HepG2 (cell line): ENCODE data around the gene NCOA5. TPM values are rescaled to one million over a fixed set of nuclear protein-coding genes. Genes with fewer than 3 reads are reported as not detected.

Experiments used
- BORCS8-MEF2B ChIP-seq: sonication (generic); formaldehyde crosslinking; IDR thresholded peaks from 2 replicates; pipeline ENCODE4 v1.8.0; 2022; ENCODE audit warnings: mild to moderate bottlenecking, missing genetic modification reagents
- CREB1 ChIP-seq, 2 experiments: fragments of 450-650 bp in 1 of 2; IDR thresholded peaks; 2 replicates each; pipeline ENCODE4 v1.6.1; 2016 to 2017; ENCODE audit warnings: control low read depth in 1 of 2, mild to moderate bottlenecking in 1 of 2, missing compliant biosample characterization in 1 of 2, missing genetic modification characterization in 1 of 2
- GATAD1 ChIP-seq: IDR thresholded peaks from 2 replicates; pipeline ENCODE4 v1.6.1; 2016; ENCODE audit warnings: missing genetic modification reagents, missing compliant biosample characterization
- HNRNPH1 ChIP-seq: fragments of 200-400 bp; formaldehyde crosslinking; optimal IDR thresholded peaks from 2 replicates; pipeline ENCODE3; 2017; ENCODE audit warnings: mild to moderate bottlenecking, low read depth, low read length
- HNRNPK ChIP-seq: fragments of 200-400 bp; formaldehyde crosslinking; IDR thresholded peaks from 2 replicates; pipeline ENCODE4 v1.6.1; 2018; ENCODE audit warnings: low read length, low read depth, moderate library complexity, mild to moderate bottlenecking; ENCODE audit not compliant: poor library complexity, severe bottlenecking
- IKZF4 ChIP-seq: sonication (generic); formaldehyde crosslinking; IDR thresholded peaks from 2 replicates; pipeline ENCODE4 v1.5.1; 2020; ENCODE audit warnings: borderline replicate concordance, mild to moderate bottlenecking, low read depth, missing genetic modification reagents; ENCODE audit errors: not compliant biosample characterization
- KDM3A ChIP-seq: IDR thresholded peaks from 2 replicates; pipeline ENCODE4 v1.6.1; 2018; ENCODE audit warnings: low read depth, missing compliant biosample characterization
- NFIB ChIP-seq: sonication (generic); formaldehyde crosslinking; IDR thresholded peaks from 2 replicates; pipeline ENCODE4 v1.9.0; 2021; ENCODE audit warnings: missing genetic modification reagents, mild to moderate bottlenecking, borderline replicate concordance
- NFYC ChIP-seq: IDR thresholded peaks from 2 replicates; pipeline ENCODE4 v1.6.1; 2016; ENCODE audit warnings: missing genetic modification reagents, missing compliant biosample characterization
- NR3C1 ChIP-seq: sonication (generic); formaldehyde crosslinking; IDR thresholded peaks from 2 replicates; pipeline ENCODE4 v1.4.0; 2020; ENCODE audit warnings: missing genetic modification reagents
- SNRNP70 ChIP-seq: fragments of 200-400 bp; formaldehyde crosslinking; IDR thresholded peaks from 2 replicates; pipeline ENCODE4 v1.6.1; 2017; ENCODE audit warnings: mild to moderate bottlenecking, low read depth, low read length, moderate library complexity
- THYN1 ChIP-seq: sonication (generic); formaldehyde crosslinking; IDR thresholded peaks from 2 replicates; pipeline ENCODE4 v1.8.1; 2023; ENCODE audit warnings: low read depth, mild to moderate bottlenecking, moderate library complexity, missing genetic modification reagents, borderline replicate concordance
- ZFP82 ChIP-seq: sonication (generic); formaldehyde crosslinking; IDR thresholded peaks from 2 replicates; pipeline ENCODE4 v1.5.1; 2020; ENCODE audit warnings: mild to moderate bottlenecking, missing genetic modification reagents, borderline replicate concordance
- ZNF121 ChIP-seq: sonication (generic); formaldehyde crosslinking; IDR thresholded peaks from 2 replicates; pipeline ENCODE4 v1.5.0; 2020; ENCODE audit warnings: mild to moderate bottlenecking, missing genetic modification reagents
- ZNF251 ChIP-seq: sonication (generic); formaldehyde crosslinking; IDR thresholded peaks from 2 replicates; pipeline ENCODE4 v1.9.0; 2021; ENCODE audit warnings: mild to moderate bottlenecking, missing genetic modification reagents
- ZNF331 ChIP-seq: sonication (generic); formaldehyde crosslinking; IDR thresholded peaks from 2 replicates; pipeline ENCODE4 v1.4.0; 2020; ENCODE audit warnings: missing genetic modification reagents
- ZNF354B ChIP-seq: sonication (generic); formaldehyde crosslinking; IDR thresholded peaks from 2 replicates; pipeline ENCODE4 v1.8.0; 2022; ENCODE audit warnings: mild to moderate bottlenecking, missing genetic modification reagents
- ZNF644 ChIP-seq: IDR thresholded peaks from 2 replicates; pipeline ENCODE4 v1.6.1; 2016; ENCODE audit warnings: low read depth
- ZNF777 ChIP-seq: sonication (generic); formaldehyde crosslinking; IDR thresholded peaks from 2 replicates; pipeline ENCODE4 v1.4.0; 2020; ENCODE audit warnings: missing genetic modification reagents
- polyA plus RNA-seq, 8 experiments: library from polyadenylated mRNA; depleted of rRNA in 3 of 8; stranded (reverse) in 7 of 8; unstranded in 1 of 8; fragments of >200 nt; fragmentation: Illumina TruSeq in 4 of 8; extraction: Trizol in 4 of 8; gene quantifications; 2 replicates each; pipeline versions ENCODE4 v1.2.1 to v1.2.3, GENCODE V29; 2011 to 2016; ENCODE audit warnings: low read depth in 4 of 8, missing spikeins in 1 of 8, mixed read lengths in 1 of 8; ENCODE audit not compliant: insufficient read depth in 1 of 8
- total RNA-seq, 5 experiments: library from RNA; depleted of rRNA; stranded (reverse); fragments of >200 nt; fragmentation: Illumina TruSeq; extraction: Trizol; gene quantifications; 2 replicates each; pipeline ENCODE4 v1.2.3, GENCODE V29; 2016; ENCODE audit warnings: low read depth in 1 of 5
- TF ChIP-seq, protein P1 (sequence below): IDR thresholded peaks from 2 replicates; pipeline ENCODE4 v1.4.0; 2020; ENCODE audit warnings: mild to moderate bottlenecking, missing genetic modification reagents
- TF ChIP-seq, protein P2 (sequence below): sonication (generic); formaldehyde crosslinking; IDR thresholded peaks from 2 replicates; pipeline ENCODE4 v1.5.0; 2020; ENCODE audit warnings: mild to moderate bottlenecking, missing genetic modification reagents, borderline replicate concordance
- TF ChIP-seq, protein P3 (sequence below): IDR thresholded peaks from 2 replicates; pipeline ENCODE4 v1.6.1; 2016; ENCODE audit warnings: control low read depth

Gene NCOA5
- total and polyA plus RNA-seq, 2 of the 13 experiments (the other 11 are each of a cell fraction or from before 2014, with no cell fraction given) = 16.5 to 28.4 TPM

DNA sequence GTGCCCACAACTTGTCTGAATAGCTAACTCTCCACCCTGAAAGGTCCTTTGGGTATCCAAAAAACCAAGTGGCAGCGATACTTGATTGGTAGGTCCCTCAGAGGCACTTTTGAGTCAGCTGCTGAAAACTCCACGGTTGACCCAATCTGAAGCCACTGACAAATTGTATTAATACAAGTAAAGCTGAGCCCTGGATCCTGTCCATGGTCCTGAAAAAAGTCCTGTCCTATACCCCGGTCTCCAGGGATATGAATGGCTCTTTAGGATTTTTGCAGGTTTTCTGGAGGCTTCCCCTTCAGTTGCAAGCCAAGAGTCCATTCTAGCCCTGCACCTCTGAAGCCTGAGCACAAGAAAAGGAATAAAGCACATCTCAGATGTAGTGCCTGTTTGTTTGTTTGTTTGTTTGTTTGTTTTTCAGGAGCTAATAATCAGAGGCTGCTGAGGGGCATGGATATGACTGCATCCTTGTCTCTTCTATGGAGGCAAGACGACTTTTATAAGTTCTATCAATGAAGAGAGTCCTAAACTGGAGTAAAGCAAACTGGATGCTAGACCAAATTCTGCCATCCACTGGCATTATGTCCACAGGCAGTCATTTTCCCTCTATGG, 62.4 kb downstream of the NCOA5 start (continued):
- no peak for TF ChIP-seq ZNF121
- no peak for TF ChIP-seq THYN1 (CRISPR knock-in tag)
- no peak for TF ChIP-seq SNRNP70
- TF ChIP-seq KDM3A (CRISPR knock-in tag) = no peak
- no peak for TF ChIP-seq GATAD1
- TF ChIP-seq, protein P1, sequence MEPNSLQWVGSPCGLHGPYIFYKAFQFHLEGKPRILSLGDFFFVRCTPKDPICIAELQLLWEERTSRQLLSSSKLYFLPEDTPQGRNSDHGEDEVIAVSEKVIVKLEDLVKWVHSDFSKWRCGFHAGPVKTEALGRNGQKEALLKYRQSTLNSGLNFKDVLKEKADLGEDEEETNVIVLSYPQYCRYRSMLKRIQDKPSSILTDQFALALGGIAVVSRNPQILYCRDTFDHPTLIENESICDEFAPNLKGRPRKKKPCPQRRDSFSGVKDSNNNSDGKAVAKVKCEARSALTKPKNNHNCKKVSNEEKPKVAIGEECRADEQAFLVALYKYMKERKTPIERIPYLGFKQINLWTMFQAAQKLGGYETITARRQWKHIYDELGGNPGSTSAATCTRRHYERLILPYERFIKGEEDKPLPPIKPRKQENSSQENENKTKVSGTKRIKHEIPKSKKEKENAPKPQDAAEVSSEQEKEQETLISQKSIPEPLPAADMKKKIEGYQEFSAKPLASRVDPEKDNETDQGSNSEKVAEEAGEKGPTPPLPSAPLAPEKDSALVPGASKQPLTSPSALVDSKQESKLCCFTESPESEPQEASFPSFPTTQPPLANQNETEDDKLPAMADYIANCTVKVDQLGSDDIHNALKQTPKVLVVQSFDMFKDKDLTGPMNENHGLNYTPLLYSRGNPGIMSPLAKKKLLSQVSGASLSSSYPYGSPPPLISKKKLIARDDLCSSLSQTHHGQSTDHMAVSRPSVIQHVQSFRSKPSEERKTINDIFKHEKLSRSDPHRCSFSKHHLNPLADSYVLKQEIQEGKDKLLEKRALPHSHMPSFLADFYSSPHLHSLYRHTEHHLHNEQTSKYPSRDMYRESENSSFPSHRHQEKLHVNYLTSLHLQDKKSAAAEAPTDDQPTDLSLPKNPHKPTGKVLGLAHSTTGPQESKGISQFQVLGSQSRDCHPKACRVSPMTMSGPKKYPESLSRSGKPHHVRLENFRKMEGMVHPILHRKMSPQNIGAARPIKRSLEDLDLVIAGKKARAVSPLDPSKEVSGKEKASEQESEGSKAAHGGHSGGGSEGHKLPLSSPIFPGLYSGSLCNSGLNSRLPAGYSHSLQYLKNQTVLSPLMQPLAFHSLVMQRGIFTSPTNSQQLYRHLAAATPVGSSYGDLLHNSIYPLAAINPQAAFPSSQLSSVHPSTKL (CRISPR knock-in tag) = 0 out of 2 replicates have a peak, but pooled peaks have one; percentile 10
- TF ChIP-seq ZNF251 = no peak
- TF ChIP-seq ZNF331 (CRISPR knock-in tag) = peak; percentile 64
- TF ChIP-seq HNRNPH1 = no peak
- TF ChIP-seq IKZF4 (CRISPR knock-in tag) = no peak
- TF ChIP-seq NFIB (CRISPR knock-in tag) = no peak
- TF ChIP-seq, protein P2, sequence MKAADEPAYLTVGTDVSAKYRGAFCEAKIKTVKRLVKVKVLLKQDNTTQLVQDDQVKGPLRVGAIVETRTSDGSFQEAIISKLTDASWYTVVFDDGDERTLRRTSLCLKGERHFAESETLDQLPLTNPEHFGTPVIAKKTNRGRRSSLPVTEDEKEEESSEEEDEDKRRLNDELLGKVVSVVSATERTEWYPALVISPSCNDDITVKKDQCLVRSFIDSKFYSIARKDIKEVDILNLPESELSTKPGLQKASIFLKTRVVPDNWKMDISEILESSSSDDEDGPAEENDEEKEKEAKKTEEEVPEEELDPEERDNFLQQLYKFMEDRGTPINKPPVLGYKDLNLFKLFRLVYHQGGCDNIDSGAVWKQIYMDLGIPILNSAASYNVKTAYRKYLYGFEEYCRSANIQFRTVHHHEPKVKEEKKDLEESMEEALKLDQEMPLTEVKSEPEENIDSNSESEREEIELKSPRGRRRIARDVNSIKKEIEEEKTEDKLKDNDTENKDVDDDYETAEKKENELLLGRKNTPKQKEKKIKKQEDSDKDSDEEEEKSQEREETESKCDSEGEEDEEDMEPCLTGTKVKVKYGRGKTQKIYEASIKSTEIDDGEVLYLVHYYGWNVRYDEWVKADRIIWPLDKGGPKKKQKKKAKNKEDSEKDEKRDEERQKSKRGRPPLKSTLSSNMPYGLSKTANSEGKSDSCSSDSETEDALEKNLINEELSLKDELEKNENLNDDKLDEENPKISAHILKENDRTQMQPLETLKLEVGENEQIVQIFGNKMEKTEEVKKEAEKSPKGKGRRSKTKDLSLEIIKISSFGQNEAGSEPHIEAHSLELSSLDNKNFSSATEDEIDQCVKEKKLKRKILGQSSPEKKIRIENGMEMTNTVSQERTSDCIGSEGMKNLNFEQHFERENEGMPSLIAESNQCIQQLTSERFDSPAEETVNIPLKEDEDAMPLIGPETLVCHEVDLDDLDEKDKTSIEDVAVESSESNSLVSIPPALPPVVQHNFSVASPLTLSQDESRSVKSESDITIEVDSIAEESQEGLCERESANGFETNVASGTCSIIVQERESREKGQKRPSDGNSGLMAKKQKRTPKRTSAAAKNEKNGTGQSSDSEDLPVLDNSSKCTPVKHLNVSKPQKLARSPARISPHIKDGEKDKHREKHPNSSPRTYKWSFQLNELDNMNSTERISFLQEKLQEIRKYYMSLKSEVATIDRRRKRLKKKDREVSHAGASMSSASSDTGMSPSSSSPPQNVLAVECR (CRISPR knock-in tag) = no peak; the same call in 1 of the 2 replicates
- no peak for TF ChIP-seq NR3C1 (CRISPR knock-in tag)
- TF ChIP-seq ZNF644 = no peak
- no peak for TF ChIP-seq ZFP82
- TF ChIP-seq, protein P3, sequence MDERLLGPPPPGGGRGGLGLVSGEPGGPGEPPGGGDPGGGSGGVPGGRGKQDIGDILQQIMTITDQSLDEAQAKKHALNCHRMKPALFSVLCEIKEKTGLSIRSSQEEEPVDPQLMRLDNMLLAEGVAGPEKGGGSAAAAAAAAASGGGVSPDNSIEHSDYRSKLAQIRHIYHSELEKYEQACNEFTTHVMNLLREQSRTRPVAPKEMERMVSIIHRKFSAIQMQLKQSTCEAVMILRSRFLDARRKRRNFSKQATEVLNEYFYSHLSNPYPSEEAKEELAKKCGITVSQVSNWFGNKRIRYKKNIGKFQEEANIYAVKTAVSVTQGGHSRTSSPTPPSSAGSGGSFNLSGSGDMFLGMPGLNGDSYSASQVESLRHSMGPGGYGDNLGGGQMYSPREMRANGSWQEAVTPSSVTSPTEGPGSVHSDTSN (CRISPR knock-in tag) = no peak
- TF ChIP-seq NFYC (CRISPR knock-in tag) = no peak
- no peak for TF ChIP-seq CREB1 (IDR thresholded peaks at IDR 0.05)
- no peak for TF ChIP-seq CREB1 (CRISPR knock-in tag; IDR thresholded peaks at IDR 0.05)
- TF ChIP-seq BORCS8-MEF2B (CRISPR knock-in tag) = 0 out of 2 replicates have a peak, but pooled peaks have one; percentile 36
- no peak for TF ChIP-seq ZNF777 (CRISPR knock-in tag)
- TF ChIP-seq ZNF354B (CRISPR knock-in tag) = no peak
- TF ChIP-seq HNRNPK = no peak
